HG03439 (cell line): ENCODE measurements around the gene MOB3B.

ENCODE experiments used
- ATAC-seq: cut with Tn5 transposase; IDR thresholded peaks from one replicate; pipeline ENCODE4 v1.9.1; 2021; ENCODE audit warnings: mild to moderate bottlenecking, moderate library complexity; ENCODE audit not compliant: unreplicated experiment

MOB3B gene

DNA sequence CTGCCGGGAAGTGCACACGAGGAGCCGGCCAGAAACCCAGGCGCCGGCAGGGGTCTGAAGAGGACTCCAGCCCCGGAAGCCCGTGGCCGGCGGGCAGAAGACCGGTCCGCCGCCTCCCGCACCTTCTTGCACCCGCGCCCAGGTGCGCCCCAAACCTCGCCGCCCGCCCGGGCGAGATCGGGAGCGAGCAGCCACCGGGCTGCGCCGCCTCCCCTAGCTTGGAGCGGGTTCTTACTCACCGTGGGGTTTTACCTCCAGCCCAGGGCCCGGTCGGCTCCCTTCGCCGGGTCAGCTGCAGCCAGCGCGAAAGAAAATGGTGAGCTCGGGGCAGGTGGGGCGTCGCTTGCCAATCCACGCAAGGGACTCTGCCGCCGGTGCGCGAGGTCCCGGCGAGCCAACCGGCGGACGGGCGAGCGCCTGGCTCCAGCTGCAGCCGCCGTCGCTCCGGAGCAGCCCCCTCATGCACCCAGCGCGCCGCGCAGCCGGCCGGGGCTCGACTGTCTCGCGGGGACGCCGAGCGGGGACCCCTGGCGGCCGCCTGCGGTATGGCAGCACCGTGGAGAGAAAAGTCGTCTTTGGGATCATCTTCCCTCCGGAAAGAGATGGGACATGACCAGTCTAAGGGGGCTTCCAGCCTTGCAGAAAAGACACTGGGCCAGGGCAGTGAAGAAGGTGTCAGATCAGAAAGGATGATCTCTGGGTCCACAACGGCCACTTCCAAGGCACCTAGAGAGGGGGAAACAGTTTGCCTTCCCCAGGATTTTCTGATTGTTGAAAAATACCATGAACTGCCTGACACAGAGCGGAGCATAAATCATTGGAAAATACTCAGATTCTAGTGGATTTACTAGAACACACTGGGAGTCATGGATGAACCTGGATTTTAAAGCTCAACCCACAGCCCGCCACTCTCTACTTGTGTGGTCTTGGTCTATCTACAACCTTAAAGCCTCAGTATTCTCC, at the start of gene MOB3B:
MOB3B (minus strand) TSS at position 499 of the 963 bp plus-strand sequence. CDS start 74,264 bp downstream, outside the sequence.
- ATAC-seq, result peak; percentile 87

- ATAC-seq, result peak; percentile 89
Measured at GRCh38 chr9:27573634-27574590, 44.3 kb upstream of the MOB3B start.

DNA sequence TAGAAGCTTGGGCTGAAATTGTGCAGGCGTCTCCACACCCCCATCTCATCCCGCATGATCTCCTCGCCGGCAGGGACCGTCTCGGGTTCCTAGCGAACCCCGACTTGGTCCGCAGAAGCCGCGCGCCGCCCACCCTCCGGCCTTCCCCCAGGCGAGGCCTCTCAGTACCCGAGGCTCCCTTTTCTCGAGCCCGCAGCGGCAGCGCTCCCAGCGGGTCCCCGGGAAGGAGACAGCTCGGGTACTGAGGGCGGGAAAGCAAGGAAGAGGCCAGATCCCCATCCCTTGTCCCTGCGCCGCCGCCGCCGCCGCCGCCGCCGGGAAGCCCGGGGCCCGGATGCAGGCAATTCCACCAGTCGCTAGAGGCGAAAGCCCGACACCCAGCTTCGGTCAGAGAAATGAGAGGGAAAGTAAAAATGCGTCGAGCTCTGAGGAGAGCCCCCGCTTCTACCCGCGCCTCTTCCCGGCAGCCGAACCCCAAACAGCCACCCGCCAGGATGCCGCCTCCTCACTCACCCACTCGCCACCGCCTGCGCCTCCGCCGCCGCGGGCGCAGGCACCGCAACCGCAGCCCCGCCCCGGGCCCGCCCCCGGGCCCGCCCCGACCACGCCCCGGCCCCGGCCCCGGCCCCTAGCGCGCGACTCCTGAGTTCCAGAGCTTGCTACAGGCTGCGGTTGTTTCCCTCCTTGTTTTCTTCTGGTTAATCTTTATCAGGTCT, 43.5 kb upstream of the MOB3B start, which contains the start of gene C9orf72:
C9orf72 (minus strand) TSS at position 564 of the 716 bp plus-strand sequence. CDS start 6,361 bp downstream, outside the sequence.
- ATAC-seq, result peak; percentile 59

DNA sequence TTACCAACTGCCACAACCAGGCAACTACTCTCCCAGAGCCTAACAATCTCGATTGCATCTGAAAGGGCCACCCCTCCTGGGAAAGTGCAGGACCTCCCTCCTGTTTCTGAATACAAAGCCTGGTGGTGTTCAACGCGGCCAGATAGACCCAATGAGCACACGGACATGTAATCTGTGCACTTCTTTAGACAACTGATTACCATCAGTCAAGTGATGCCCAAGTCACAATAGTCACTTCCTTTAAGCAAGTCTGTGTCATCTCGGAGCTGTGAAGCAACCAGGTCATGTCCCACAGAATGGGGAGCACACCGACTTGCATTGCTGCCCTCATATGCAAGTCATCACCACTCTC, 42.9 kb upstream of the MOB3B start:
- peak; percentile 35 for ATAC-seq

DNA sequence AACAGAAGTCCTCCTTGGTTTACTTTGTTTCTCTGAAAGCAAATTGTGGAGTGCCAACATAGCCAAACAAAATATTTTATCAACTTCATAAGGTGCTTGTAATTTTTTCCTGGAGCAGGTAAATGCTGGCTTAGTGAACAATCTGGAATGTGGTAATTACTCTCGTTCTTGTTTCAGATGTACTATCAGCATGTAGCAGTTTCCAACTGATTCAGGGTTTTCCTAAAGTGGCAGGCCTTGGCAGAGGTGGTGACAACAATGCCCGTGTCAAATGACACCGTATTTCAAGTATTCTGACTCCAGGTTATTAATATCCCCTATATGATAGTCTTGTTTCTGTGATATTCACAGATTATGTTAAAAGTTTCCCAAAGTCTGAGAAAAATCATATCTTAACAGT, 42.4 kb upstream of the MOB3B start:
- no peak for ATAC-seq

DNA sequence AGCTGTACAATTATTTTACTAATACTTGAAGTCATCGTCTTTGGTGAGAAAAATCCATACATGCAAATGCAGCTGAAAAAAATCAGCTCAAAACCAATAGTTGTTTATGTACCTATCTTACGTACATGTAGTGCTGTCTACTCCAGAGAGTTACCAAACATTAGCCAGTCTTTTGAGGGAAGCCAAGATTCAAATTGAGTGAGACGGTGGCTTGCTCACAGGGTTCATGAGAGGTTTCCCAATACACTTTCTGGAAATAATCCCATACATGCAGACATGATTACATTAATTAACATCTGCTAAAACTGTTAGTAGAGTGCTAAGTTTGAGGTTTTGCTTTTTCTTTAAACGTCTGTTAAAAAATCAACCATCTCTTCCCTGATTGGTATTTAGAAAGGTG, 41.4 kb upstream of the MOB3B start:
- no peak for ATAC-seq

- no peak for ATAC-seq
Measured at GRCh38 chr9:27569406-27569805, 39.8 kb upstream of the MOB3B start.

GRCh38 chr9:27566118-27566517, 36.5 kb upstream of the MOB3B start:
- ATAC-seq, result no peak

- ATAC-seq, result no peak
Measured at GRCh38 chr9:27565696-27566095, 36.1 kb upstream of the MOB3B start.

DNA sequence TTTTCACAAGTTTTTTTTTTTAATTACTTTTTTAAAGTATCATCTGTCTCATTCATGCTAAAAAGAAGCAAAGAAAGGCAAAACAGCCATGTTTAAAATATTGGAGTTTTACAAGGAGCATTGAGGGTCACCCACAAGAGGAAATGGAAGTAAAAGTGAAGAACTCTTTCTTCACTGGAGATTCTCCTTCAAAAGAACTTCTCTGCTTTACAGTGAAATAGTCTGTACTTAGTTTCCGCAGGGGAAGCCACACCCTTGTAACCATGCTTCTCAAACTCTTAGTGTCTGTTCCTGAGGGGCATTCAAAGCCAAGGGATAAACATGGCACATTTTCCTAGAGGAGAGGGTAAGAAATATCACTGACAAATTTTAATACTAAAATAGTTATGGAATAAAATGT, 35.1 kb upstream of the MOB3B start:
- ATAC-seq, result no peak

DNA sequence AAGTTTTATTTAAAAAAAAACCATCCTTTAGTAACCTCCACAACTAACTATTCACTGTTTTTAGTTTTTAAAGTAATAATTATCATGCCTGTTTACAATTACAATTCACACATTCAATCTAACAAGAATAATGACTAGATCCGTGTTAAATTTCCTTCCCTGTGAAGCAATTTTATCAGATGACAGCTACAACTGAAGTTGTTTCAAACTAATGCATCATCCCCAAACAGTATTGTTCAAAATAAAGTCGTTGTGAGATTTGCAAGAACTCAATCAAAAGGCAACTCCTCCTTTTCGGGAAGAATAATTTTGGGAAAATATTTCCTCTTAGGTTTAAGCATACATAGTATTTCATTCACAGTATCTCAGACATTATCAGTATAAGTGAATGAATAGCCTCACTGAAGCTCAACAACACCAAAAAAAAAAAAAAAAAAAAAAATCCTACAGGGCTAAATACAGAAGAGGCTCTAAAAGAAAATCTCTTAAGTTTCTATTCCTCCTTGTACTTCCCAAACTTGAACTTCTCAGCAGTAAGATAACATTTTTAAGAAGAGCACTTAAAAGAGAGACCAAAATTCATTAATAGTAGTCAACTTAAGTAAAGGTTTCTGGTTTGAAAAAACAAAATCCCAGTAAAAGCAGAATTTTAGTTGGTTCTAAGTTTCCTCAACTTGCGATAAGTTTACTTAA, 34.3 kb upstream of the MOB3B start:
- no peak for ATAC-seq

DNA sequence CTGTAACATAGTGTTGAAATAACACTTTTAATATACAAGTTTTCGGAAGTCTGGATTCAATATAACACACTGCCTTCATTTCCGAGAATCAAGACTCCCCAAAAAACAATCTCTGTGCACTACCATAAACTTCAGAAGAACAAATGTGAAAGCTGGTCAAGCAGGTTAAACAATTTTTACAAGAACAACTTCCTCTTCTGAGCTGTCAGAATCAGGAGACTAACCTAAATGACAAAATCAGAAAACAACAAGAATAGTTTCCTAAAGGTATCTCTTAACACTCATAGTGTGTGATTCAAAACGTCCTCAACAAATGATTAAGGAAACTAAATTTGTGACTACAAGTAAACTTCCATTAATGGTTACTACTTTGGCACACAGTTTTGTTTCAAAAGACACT, 32.1 kb upstream of the MOB3B start:
- ATAC-seq, result peak; percentile 58

- no peak for ATAC-seq
Measured at GRCh38 chr9:27560457-27560856, 30.8 kb upstream of the MOB3B start.

DNA sequence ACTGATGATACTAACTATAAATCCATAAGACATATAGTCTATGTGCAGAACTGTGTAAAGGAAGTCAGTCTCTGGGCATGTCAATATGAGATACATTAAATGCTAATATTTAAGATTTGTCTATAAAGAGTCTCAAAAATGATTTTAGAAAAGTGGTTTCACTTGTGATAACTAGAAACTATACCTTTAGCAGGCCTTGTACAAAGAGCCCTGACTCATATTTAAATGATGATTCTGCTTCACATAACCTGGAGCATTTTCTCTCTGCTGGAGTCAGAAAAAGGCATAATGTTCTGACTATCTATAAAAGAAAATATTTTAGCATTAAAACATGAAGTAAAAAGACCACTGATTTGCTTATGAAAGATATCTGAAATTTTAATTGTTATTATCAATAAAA, 28.7 kb upstream of the MOB3B start:
- ATAC-seq, result no peak

DNA sequence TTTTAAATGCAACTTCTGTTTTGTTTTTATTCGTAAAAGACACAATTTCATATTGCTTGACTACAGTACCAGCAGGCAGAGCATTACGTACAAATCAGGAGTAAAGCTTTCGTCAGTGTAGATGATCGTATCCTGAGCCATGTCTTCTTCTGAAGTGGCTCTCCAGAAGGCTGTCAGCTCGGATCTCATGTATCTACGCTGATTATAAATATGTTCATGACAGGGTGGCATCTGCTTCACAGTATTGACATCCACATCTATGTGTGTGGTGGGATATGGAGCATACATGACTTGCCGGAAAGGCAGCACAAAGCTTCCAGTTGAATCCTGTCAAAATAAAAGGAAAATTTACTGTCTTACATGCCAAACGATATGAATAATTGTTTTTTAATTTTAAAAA, 26.9 kb upstream of the MOB3B start:
- no peak for ATAC-seq

DNA sequence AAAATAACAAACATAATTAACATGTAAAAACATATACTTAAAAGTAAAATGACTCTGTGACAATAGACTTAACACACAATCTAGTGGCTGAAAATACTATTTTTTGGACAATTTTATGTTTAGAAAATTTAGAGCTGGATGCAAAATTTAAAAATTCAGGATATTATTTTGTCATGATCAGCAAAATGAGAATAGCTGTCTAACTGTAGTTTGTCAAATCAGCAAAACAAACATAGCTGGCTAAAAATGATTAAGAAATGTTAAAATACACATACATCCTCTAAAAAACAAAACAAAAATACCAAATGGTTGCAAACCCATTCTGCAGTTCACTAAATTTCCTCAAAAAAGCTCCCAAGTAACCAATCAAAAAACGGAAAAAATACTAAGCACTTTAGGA, 25.1 kb upstream of the MOB3B start:
- no peak for ATAC-seq

GRCh38 chr9:27549196-27549755, 19.7 kb upstream of the MOB3B start:
- ATAC-seq, result no peak

DNA sequence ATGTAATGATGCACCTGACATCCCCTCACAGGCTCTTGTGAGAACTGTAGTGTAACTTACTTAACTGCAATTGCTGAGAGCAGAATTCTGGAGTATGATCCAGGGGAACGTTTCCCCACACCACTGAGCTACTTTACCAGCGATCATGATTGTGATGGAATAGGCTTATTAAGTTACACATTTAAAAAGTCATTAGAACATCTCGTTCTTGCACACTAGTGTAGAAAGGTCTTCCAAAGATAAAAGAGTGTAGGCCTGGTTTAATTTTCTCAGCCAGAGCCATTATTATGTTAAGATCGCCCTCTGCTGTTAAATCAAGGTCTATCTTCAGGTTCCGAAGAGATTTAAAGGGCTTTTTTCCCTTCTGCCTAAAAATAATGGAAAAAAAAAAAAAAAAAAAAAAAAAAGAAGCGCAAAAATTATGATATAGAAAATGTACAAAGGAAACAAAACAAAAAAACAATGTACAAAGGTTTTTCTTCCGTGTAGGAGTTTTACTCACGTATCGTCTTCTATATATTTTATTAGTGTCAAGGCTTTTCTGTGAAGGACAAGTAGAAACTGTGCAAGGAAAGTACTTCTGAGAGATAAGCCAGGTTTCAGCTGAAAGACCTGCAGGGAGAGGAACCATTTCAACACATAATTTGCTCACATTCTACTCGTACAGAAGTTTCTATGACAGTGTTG, 18.6 kb upstream of the MOB3B start:
- no peak for ATAC-seq

GRCh38 chr9:27545471-27545870, 15.9 kb upstream of the MOB3B start:
- ATAC-seq, result no peak
